Spinal cord (tissue), 10 donors: ENCODE results near the gene WFS1. TPM values are rescaled to one million over a fixed set of nuclear protein-coding genes. Genes with fewer than 3 reads are reported as not detected.

ENCODE experiments used
- DNase-seq, 6 donors: peaks; one replicate each; pipeline versions ENCODE4 v3.0.0 to v3.0.0-alpha.2; 2013 to 2015; ENCODE audit warnings: low spot score in 6 of 6, low read depth in 4 of 6
- H3K27ac ChIP-seq: one replicate; pipeline ENCODE4 v1.5.1; 2013; ENCODE audit warnings: low read depth, low read length, control low read depth
- H3K27me3 ChIP-seq: one replicate; pipeline ENCODE4 v1.6.1; 2013; ENCODE audit warnings: low read length; ENCODE audit not compliant: control insufficient read depth, insufficient read depth
- H3K36me3 ChIP-seq: one replicate; pipeline ENCODE4 v1.6.1; 2013; ENCODE audit warnings: low read length; ENCODE audit not compliant: control insufficient read depth, insufficient read depth
- H3K4me1 ChIP-seq: one replicate; pipeline ENCODE4 v1.6.1; 2013; ENCODE audit warnings: low read length; ENCODE audit not compliant: control insufficient read depth, insufficient read depth
- H3K4me3 ChIP-seq: one replicate; pipeline ENCODE4 v1.5.1; 2013; ENCODE audit warnings: low read depth, low read length, control low read depth
- H3K9me3 ChIP-seq: one replicate; pipeline ENCODE4 v1.6.1; 2013; ENCODE audit warnings: low read length; ENCODE audit not compliant: control insufficient read depth, insufficient read depth
- WGBS: methylation state at CpG from one replicate; pipeline ENCODE4 v1.1.5; 2013; ENCODE audit warnings: missing lambda C conversion rate; ENCODE audit not compliant: insufficient coverage; 5-methylcytosine and 5-hydroxymethylcytosine counted together
- polyA plus RNA-seq, 2 donors: library from polyadenylated mRNA; unstranded; fragments of 120-200 nt; gene quantifications; one replicate each; pipeline ENCODE4 v1.2.1, GENCODE V29; 2013; ENCODE audit not compliant: insufficient read length in 2 of 2
- total RNA-seq, 2 donors: library from RNA; depleted of rRNA in 1 of 2; stranded (reverse); fragments of 120-200 nt in 1 of 2; fragments of >200 nt in 1 of 2; gene quantifications; one replicate each; pipeline versions ENCODE4 v1.2.3 to v1.2.4, GENCODE V29; 2013 to 2014
- donor health status: healthy.

Gene WFS1
- total and polyA plus RNA-seq, 4 donors: 13.7 to 42.1 (median 29.9) TPM

DNA sequence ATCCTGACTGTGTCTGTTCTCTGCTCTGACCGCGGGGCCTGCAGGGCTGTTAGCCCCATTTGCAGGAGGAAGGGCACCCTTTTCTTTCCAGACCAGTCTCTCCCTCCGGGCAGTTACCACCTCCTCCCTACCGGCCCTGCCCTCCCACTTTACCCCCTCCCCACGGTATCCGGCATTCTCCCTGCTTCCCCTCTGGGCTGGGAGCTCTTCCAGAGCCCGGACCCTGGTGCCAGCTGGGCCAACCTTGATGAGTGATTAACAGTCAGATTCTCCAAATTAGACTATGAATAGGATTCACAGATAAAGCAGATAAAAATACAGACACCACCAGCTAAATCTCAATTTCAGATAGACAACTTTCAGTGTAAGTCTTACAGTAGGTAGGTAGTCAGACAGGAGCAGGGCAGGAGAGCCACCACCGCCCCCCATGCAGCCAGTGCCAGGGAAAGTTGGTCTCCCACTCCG is 23.4 kb upstream of the WFS1 start:
- DNase-seq: no peak
- peak overlapping the region; percentile 69 for H3K27ac ChIP-seq
- no peaks in the 10 kb centered on the region for H3K9me3 ChIP-seq
- H3K36me3 ChIP-seq: no peaks in the 10 kb centered on the region
- H3K4me3 ChIP-seq: peak overlapping the region; percentile 60
- peaks cover 10% of the 10 kb centered on the region for H3K27me3 ChIP-seq
- 36% methylated on average over 7 of the region's 9 CpGs for WGBS
- H3K4me1 ChIP-seq: peaks cover 15% of the 10 kb centered on the region

DNA sequence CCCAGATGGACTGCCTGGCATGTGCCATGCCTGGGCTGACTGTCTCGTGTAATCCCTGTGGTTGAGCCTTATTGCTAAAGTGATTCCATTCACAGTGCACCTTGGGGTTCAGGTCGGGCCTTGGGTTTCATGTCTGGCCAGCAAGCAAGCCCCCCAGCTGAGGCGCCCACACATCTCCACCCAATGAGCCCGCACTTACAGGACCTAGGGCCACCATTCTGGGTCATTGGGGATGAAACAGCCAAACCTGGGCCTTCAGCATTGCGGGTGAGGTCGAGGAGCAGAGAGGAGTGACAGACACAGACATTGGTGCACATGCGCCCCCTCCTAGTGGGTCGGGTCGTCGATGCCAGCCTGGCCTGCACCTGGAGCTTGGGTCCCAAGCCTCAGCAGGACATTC is 21.3 kb upstream of the WFS1 start:
- Histone ChIP-seq H3K4me3 (no peak overlapping the region), H3K27me3 (peaks cover 10% of the 10 kb centered on the region), H3K9me3 (no peaks in the 10 kb centered on the region), H3K4me1 (peaks cover 15% of the 10 kb centered on the region), H3K27ac (no peak overlapping the region), H3K36me3 (no peaks in the 10 kb centered on the region)
- 76% methylated on average over 10 of the region's 10 CpGs for WGBS
- no peak for DNase-seq

DNA sequence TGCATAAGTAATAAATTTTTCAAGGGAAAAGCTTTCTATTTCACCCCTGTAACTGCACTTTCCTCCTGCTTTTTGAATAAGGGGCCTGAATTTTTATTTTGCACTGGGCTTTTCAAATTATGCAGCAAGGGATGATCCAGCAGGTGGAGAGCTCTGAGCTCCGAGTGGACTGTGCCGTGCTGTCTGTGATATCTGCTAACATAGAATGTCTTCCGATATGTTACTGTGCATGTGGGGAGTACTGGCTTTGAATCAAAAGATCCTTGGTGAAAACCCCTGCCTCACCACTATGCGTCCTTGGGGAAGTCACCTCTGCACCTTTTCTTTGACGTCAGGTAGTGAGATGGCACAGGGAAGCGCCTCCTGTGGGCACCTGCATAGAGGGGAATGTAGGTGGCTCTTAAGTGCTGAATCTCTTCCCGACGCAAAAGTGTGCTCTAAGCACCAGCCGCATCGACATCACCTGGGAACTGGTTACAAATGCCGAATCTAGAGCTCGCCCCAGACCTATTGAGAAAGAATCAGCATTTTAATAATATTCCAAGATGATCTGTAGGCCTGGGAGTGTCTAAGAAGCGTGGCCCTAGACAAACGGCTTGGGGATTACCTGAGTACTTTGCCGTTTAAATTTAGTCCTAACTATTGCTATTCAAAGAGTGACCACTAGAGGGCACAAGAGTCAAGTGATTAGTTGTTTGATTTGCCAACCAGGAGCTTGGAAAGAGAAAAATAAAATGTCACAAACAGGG is 19.2 kb upstream of the WFS1 start:
- Histone ChIP-seq H3K9me3 (no peaks in the 10 kb centered on the region), H3K4me1 (peaks cover 11% of the 10 kb centered on the region), H3K4me3 (no peak overlapping the region), H3K27ac (no peak overlapping the region), H3K27me3 (peaks cover 10% of the 10 kb centered on the region), H3K36me3 (no peaks in the 10 kb centered on the region)
- WGBS: 0% methylated on average over 5 of the region's 15 CpGs
- DNase-seq: peak in 5 of 6 donors; percentile 80 to 97 (median 87)

DNA sequence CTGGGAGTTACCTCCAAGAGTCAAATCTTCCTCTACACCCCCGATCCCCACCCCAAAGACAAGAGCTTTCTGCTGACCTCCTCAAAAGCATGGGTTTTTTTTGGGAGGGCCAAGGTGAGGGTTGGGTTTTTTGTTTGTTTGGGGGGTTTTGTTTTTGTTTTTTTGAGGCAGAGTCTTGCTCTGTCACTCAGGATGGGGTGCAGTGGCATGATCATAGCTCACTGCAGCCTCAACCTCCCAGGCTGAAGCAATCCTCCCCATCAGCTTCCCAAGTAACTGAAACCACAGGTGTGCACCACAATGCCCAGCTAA is 18.7 kb upstream of the WFS1 start:
- H3K36me3 ChIP-seq: no peaks in the 10 kb centered on the region
- no peak overlapping the region for H3K27ac ChIP-seq
- H3K4me1 ChIP-seq: peaks cover 5% of the 10 kb centered on the region
- H3K27me3 ChIP-seq: peaks cover 10% of the 10 kb centered on the region
- WGBS: no CpG with 5 or more reads among the region's 1 CpG
- no peak overlapping the region for H3K4me3 ChIP-seq
- H3K9me3 ChIP-seq: no peaks in the 10 kb centered on the region
- no peak for DNase-seq

DNA sequence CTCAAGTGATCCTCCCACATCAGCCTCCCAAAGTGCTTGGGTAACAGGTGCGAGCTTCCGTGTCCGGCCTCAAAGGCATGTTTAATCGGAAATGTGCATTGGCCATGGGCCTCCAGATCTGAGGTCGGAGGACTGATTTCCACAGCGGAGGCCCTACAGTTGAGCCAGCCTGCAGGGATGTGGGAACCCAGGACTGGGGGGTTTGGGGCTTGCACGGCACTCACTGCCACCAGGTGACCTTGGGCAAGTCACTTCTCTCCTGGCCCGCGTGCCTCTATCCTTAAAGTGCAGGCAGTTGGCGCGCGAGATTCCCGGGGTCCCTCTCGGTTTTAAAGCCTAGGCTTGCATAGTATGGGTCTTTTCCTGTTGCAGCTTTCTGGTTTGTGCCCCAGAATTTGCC is 18.3 kb upstream of the WFS1 start:
- DNase-seq: no peak
- Histone ChIP-seq H3K9me3 (no peaks in the 10 kb centered on the region), H3K36me3 (no peaks in the 10 kb centered on the region), H3K4me3 (no peak overlapping the region), H3K4me1 (peaks cover 1% of the 10 kb centered on the region), H3K27me3 (peaks cover 10% of the 10 kb centered on the region), H3K27ac (no peak overlapping the region)
- WGBS: 93% methylated on average over 14 of the region's 14 CpGs

DNA sequence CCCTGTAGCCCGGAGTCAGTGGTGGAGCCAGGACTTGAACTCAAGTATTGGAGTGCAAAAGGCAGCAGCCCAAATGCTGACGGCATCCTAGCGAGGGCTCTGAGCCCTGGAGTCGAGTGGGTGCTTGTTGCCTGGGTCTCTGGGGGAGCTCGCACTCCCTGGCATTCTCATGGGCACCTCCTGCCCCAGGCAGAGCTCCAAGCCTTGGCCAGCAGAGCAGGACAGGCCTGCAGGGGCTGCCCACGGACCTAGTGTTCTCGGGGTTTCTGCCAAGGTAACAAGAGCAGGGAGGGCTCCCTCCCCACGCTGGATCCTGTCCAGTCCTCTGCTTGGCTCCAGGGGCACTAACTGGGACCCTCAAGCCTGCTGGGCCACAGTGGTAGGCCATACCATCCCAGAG is 17.6 kb upstream of the WFS1 start:
- Histone ChIP-seq H3K36me3 (no peaks in the 10 kb centered on the region), H3K4me3 (no peak overlapping the region), H3K27ac (no peak overlapping the region), H3K4me1 (peaks cover 1% of the 10 kb centered on the region), H3K9me3 (no peaks in the 10 kb centered on the region), H3K27me3 (peaks cover 10% of the 10 kb centered on the region)
- peak in 1 of 6 donors; percentile 62 for DNase-seq
- 54% methylated on average over 8 of the region's 8 CpGs for WGBS

DNA sequence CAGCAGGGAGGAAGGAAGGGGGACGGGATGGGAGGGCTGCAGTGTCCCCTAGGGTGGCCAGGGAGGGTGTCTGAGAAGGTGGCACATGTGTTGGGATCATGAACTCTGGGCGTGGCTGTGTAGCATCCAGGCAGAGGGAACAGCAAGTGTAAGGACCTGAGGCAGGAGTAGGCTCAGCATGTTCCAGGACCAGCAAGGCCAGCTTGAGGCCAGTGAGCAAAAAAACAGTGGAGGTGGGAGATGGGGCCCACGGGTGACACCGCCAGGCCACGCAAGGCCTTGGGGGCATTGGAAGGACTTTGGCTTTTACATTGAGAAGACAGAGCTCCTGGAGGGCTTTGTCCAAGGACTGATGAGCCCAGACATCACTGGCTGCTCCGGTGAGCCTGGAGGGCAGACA is 16.5 kb upstream of the WFS1 start:
- H3K27ac ChIP-seq: no peak overlapping the region
- H3K36me3 ChIP-seq: no peaks in the 10 kb centered on the region
- H3K4me3 ChIP-seq: no peak overlapping the region
- no peaks in the 10 kb centered on the region for H3K9me3 ChIP-seq
- no peak for DNase-seq
- 83% methylated on average over 5 of the region's 6 CpGs for WGBS
- peaks cover 10% of the 10 kb centered on the region for H3K4me1 ChIP-seq
- peaks cover 10% of the 10 kb centered on the region for H3K27me3 ChIP-seq

DNA sequence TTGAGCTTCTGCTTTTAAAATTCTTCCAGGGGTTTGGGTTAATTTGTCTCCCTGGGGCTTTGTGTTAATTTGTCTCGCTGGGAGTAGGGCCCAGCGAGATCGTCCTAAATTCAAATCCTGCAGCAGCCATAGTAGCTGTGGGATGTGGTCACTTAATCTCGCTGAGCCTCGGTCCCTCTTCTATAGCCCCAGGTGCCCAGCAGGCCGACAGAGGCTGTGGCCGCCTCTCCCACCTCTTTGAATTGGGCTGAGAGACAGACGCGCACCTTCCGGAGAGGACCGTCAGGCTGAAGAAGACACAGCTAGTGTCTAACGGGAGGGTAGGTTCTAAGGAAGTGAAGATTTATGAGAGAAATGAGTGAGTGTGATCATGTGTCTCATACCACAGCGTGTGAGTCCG is 15.7 kb upstream of the WFS1 start:
- no peak overlapping the region for H3K4me3 ChIP-seq
- no peak for DNase-seq
- H3K9me3 ChIP-seq: no peaks in the 10 kb centered on the region
- H3K27ac ChIP-seq: no peak overlapping the region
- peaks cover 10% of the 10 kb centered on the region for H3K4me1 ChIP-seq
- H3K36me3 ChIP-seq: no peaks in the 10 kb centered on the region
- 80% methylated on average over 9 of the region's 14 CpGs for WGBS
- peaks cover 7% of the 10 kb centered on the region for H3K27me3 ChIP-seq

DNA sequence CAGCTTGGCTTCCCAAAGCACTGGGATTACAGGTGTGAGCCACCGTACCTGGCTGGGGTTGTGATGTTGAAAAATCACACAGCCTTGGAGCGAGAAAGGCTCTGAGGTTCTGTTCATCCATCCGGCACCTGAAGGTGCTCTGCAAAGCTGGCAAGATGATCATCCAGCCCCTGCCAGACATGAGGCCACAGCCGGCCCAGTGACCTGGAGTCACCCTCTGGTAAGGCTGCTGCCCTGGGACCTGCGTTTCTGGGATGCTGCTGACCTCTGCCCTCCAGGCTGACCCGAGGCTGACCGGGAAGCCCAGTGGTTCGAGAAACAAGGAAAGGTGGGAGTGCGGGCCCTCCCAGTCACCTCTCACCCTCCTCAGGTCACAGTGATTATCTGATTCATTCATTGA is 13.5 kb upstream of the WFS1 start:
- H3K36me3 ChIP-seq: no peaks in the 10 kb centered on the region
- H3K27me3 ChIP-seq: no peaks in the 10 kb centered on the region
- DNase-seq: no peak
- H3K9me3 ChIP-seq: no peaks in the 10 kb centered on the region
- H3K4me1 ChIP-seq: peaks cover 10% of the 10 kb centered on the region
- no peak overlapping the region for H3K27ac ChIP-seq
- WGBS: 90% methylated on average over 8 of the region's 9 CpGs
- no peak overlapping the region for H3K4me3 ChIP-seq

DNA sequence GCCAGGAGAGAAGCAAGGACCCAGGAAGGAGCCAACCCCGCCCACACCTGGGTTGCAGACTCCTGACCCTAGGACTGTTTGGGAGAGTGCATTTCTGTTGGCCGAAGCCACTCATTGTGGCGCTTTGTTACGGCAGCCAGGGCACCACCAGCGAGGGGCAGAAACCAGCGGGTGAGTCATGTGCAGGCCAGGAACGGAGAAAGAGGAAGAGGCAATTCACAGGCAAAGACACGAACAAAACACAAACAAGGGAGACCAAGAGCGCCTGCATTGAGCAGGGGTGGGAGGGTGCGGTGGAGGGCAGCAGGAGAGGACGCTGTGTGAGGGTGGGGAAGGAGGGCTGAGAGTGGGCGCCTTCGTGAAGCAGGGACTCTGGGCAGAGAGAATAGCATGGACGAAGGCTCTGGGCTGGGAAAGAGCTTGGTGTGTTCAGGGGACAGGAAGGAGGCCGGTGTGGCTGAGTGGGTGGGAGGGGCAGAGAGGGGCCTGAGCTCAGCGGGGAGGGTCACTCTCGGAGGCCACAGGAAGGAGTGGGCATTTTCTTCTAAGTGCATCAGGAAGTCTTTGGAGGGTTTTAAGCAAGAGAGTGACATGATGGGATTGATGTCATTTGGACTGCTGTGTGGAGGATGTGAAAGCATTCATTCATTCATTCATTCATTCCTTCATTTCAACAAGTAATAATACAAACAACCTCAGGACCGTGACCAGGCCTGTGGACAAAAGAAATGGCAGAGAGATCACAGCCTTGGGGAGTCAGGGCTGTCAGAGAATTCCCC is 12.2 kb upstream of the WFS1 start:
- WGBS: 44% methylated on average over 16 of the region's 18 CpGs
- DNase-seq: no peak
- H3K27ac ChIP-seq: no peak overlapping the region

More for the DNA sequence above, 12.2 kb upstream of the WFS1 start:
- Histone ChIP-seq H3K36me3 (no peaks in the 10 kb centered on the region), H3K4me1 (peaks cover 10% of the 10 kb centered on the region), H3K27me3 (no peaks in the 10 kb centered on the region), H3K9me3 (no peaks in the 10 kb centered on the region), H3K4me3 (no peak overlapping the region)
